CD4-positive, CD25-positive, alpha-beta regulatory T cell (primary cell): Measurements from ENCODE around the gene PDK1. TPM values are rescaled to one million over a fixed set of nuclear protein-coding genes. Genes with fewer than 3 reads are reported as not detected.

Experiments used
- ATAC-seq, 2 donors: fragments of 150-1000 bp; cut with Tn5 transposase; one replicate each; pipeline ENCODE4 v1.10.0; 2021; ENCODE audit warnings: low read depth in 2 of 2, moderate number of reproducible peaks in 2 of 2, moderate library complexity in 1 of 2
- DNase-seq, 3 donors: peaks; one replicate each; pipeline versions ENCODE4 v3.0.0 to v3.0.0-alpha.2; 2012 to 2022; ENCODE audit warnings: mixed read lengths in 1 of 3
- H3K27ac ChIP-seq: one replicate; pipeline ENCODE4 v1.7.0; 2013; ENCODE audit warnings: mild to moderate bottlenecking, low read length; ENCODE audit not compliant: insufficient read depth, poor library complexity, severe bottlenecking
- H3K27me3 ChIP-seq: one replicate; pipeline ENCODE4 v1.7.0; 2013; ENCODE audit warnings: low read length; ENCODE audit not compliant: control insufficient read depth, insufficient read depth
- H3K36me3 ChIP-seq: one replicate; pipeline ENCODE4 v1.7.0; 2013; ENCODE audit warnings: mild to moderate bottlenecking, low read length, moderate library complexity; ENCODE audit not compliant: control insufficient read depth, insufficient read depth
- H3K4me1 ChIP-seq: 2 replicates; pipeline ENCODE4 v1.7.0; 2013; ENCODE audit warnings: mild to moderate bottlenecking, low read length; ENCODE audit not compliant: insufficient read depth, control insufficient read depth, poor library complexity, severe bottlenecking
- H3K4me3 ChIP-seq: one replicate; pipeline ENCODE4 v1.7.0; 2013; ENCODE audit warnings: low read depth, mild to moderate bottlenecking, low read length, moderate library complexity
- H3K9me3 ChIP-seq, 2 experiments: 1 replicate in 1 of 2; 2 replicates in 1 of 2; pipeline ENCODE4 v1.7.0; 2013; ENCODE audit warnings: low read length in 2 of 2, mild to moderate bottlenecking in 1 of 2, moderate library complexity in 1 of 2; ENCODE audit not compliant: control insufficient read depth in 2 of 2
- H3K27ac Mint-ChIP-seq, 3 donors: one replicate each; pipeline ENCODE4 v1.8.0; 2020 to 2022; ENCODE audit warnings: mild to moderate bottlenecking in 3 of 3, mixed read lengths in 3 of 3, moderate library complexity in 2 of 3
- H3K27me3 Mint-ChIP-seq: one replicate; pipeline ENCODE4 v1.8.0; 2022; ENCODE audit warnings: mild to moderate bottlenecking, mixed read lengths
- H3K36me3 Mint-ChIP-seq: one replicate; pipeline ENCODE4 v1.8.0; 2020; ENCODE audit warnings: mixed read lengths
- H3K4me1 Mint-ChIP-seq, 4 donors: one replicate each; pipeline ENCODE4 v1.8.0; 2020 to 2022; ENCODE audit warnings: mixed read lengths in 4 of 4, mild to moderate bottlenecking in 1 of 4
- H3K4me3 Mint-ChIP-seq, 4 donors: one replicate each; pipeline ENCODE4 v1.8.0; 2020 to 2022; ENCODE audit warnings: mild to moderate bottlenecking in 4 of 4, mixed read lengths in 4 of 4, moderate library complexity in 3 of 4
- H3K9me3 Mint-ChIP-seq, 7 donors: one replicate each; pipeline ENCODE4 v1.8.0; 2020 to 2022; ENCODE audit warnings: mixed read lengths in 7 of 7, mild to moderate bottlenecking in 3 of 7, moderate library complexity in 2 of 7
- polyA plus RNA-seq, 4 donors: library from polyadenylated mRNA; unstranded; fragments of 300-500 nt; fragmentation: Illumina TruSeq; gene quantifications; one replicate each; pipeline ENCODE4 v1.2.3, GENCODE V29; 2021
- total RNA-seq: library from RNA; stranded (reverse); gene quantifications from one replicate; pipeline ENCODE4 v1.2.3, GENCODE V29; 2022

Gene PDK1
- total and polyA plus RNA-seq, 5 donors from 2014 or later, result 41.0 to 58.5 (median 53.0) TPM

DNA sequence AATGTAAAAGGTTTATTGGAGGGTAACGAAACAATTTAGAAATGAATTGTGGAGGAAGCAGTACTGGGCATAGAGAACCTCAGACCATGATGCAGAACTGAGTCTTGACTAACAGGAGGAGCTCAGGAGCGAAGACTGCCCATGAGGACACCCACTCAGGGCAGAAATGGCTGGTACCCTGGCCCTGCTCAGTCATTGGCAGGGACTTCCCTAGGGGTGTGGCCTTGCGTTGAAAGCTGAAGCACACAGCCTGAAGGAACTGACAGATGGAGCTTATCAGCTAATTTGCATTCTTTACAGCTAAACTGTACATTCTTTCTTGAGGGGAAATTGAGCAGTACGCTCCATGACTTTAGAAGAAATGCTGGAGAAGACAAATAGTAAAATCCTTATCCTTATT is 57.1 kb downstream of the PDK1 start:
- Mint-ChIP-seq H3K36me3 (peaks cover 23% of the 10 kb centered on the region), H3K27me3 (no peaks in the 10 kb centered on the region), H3K4me3 (no peak overlapping the region), H3K27ac (peak overlapping the region in 1 of 3 donors; percentile 65), H3K4me1 (peaks cover 0 to 9% (median 3%) of the 10 kb centered on the region in 4 donors), H3K9me3 (no peaks in the 10 kb centered on the region)
- no peak for DNase-seq
- ATAC-seq, result no peak
- Histone ChIP-seq H3K36me3 (peaks cover 26% of the 10 kb centered on the region), H3K4me1 (no peaks in the 10 kb centered on the region), H3K4me3 (no peak overlapping the region), H3K27ac (no peak overlapping the region), H3K9me3 (no peaks in the 10 kb centered on the region), H3K27me3 (no peaks in the 10 kb centered on the region)

GRCh38 chr2:172613615-172614231 is 57.8 kb downstream of the PDK1 start:
- Mint-ChIP-seq H3K27ac (peak overlapping the region in 1 of 3 donors; percentile 65), H3K27me3 (no peaks in the 10 kb centered on the region), H3K36me3 (peaks cover 19% of the 10 kb centered on the region), H3K4me3 (no peak overlapping the region), H3K9me3 (no peaks in the 10 kb centered on the region), H3K4me1 (peaks cover 0 to 9% (median 3%) of the 10 kb centered on the region in 4 donors)
- Histone ChIP-seq H3K4me1 (no peaks in the 10 kb centered on the region), H3K27me3 (no peaks in the 10 kb centered on the region), H3K4me3 (no peak overlapping the region), H3K9me3 (no peaks in the 10 kb centered on the region), H3K27ac (no peak overlapping the region), H3K36me3 (peaks cover 22% of the 10 kb centered on the region)
- DNase-seq (no peak), ATAC-seq (no peak)

- Mint-ChIP-seq H3K4me3 (no peak overlapping the region), H3K27ac (peak overlapping the region in 1 of 3 donors; percentile 71), H3K36me3 (peaks cover 19% of the 10 kb centered on the region), H3K4me1 (peaks cover 0 to 13% (median 5%) of the 10 kb centered on the region in 4 donors), H3K9me3 (no peaks in the 10 kb centered on the region), H3K27me3 (no peaks in the 10 kb centered on the region)
- Histone ChIP-seq H3K36me3 (peaks cover 14% of the 10 kb centered on the region), H3K4me1 (no peaks in the 10 kb centered on the region), H3K9me3 (no peaks in the 10 kb centered on the region), H3K27me3 (no peaks in the 10 kb centered on the region), H3K4me3 (no peak overlapping the region), H3K27ac (no peak overlapping the region)
- ATAC-seq (peak in 1 of 2 donors; percentile 20), DNase-seq (no peak)
Observed at GRCh38 chr2:172614932-172615331, 59.0 kb downstream of the PDK1 start.

DNA sequence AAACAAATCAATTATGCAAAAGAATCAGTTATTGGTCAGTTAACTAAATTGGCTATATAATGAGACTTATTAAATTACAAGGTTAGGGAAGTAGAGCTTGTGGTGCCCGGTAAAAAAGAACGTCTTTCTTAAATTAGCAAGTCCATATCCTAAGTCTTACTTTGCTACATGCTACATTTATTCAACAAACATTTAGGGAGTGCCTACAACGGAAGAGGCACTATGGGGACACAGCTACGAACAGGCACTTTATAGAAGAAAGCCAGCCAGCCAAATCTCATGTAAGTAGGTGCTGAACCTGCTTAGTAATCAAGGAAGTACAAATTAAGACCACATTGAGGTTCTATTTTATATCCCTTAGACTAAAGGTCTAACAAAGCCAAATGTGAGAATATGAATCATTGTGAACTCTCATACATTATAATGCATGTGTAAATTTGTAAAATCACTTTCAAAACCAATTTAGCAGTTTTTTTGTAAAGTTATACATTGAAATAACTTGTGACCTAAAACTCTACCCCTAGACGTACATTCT is 59.9 kb downstream of the PDK1 start:
- Mint-ChIP-seq H3K27ac (no peak overlapping the region), H3K4me3 (no peak overlapping the region), H3K9me3 (no peaks in the 10 kb centered on the region), H3K27me3 (no peaks in the 10 kb centered on the region), H3K4me1 (peaks cover 0 to 13% (median 5%) of the 10 kb centered on the region in 4 donors), H3K36me3 (peaks cover 19% of the 10 kb centered on the region)
- no peaks in the 10 kb centered on the region for H3K4me1 ChIP-seq
- peaks cover 14% of the 10 kb centered on the region for H3K36me3 ChIP-seq
- no peaks in the 10 kb centered on the region for H3K27me3 ChIP-seq
- no peak overlapping the region for H3K27ac ChIP-seq
- no peaks in the 10 kb centered on the region for H3K9me3 ChIP-seq
- ATAC-seq, result no peak
- no peak overlapping the region for H3K4me3 ChIP-seq
- DNase-seq, result no peak

DNA sequence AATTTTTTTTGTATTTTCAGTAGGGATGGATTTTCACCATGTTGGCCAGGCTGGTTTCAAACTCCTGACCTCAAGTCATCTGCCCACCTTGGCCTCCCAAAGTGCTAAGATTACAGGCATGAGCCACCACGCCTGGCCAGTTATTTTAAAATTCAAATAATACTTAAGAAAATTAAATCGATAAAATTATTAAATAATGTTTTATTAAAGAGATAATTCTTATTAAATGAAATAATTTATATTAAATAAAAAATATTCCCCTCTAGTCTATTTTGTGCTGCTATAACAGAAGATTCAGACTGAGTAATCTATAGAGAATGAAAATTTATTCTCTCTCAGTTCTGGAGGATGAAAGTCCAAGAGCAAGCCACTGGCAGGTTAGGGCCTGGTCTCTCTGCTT is 61.2 kb downstream of the PDK1 start:
- H3K4me1 ChIP-seq, result no peaks in the 10 kb centered on the region
- no peak for DNase-seq
- H3K4me1 Mint-ChIP-seq, result peaks cover 0 to 12% (median under 1%) of the 10 kb centered on the region in 4 donors

GRCh38 chr2:172623249-172623965 is 67.5 kb downstream of the PDK1 start:
- Histone ChIP-seq H3K36me3 (peaks cover 14% of the 10 kb centered on the region), H3K9me3 (no peaks in the 10 kb centered on the region), H3K27ac (no peak overlapping the region), H3K4me3 (no peak overlapping the region), H3K27me3 (no peaks in the 10 kb centered on the region), H3K4me1 (no peaks in the 10 kb centered on the region)
- peaks cover 0 to 2% (median 0%) of the 10 kb centered on the region in 7 donors for H3K9me3 Mint-ChIP-seq
- no peak for ATAC-seq
- no peak overlapping the region for H3K4me3 Mint-ChIP-seq
- no peaks in the 10 kb centered on the region for H3K27me3 Mint-ChIP-seq
- H3K36me3 Mint-ChIP-seq, result peaks cover 34% of the 10 kb centered on the region
- DNase-seq, result no peak
- H3K4me1 Mint-ChIP-seq, result peaks cover 0 to 7% (median 2%) of the 10 kb centered on the region in 4 donors
- H3K27ac Mint-ChIP-seq, result no peak overlapping the region

More for the DNA sequence above, 61.2 kb downstream of the PDK1 start:
- Histone ChIP-seq H3K4me3 (no peak overlapping the region), H3K27me3 (no peaks in the 10 kb centered on the region), H3K9me3 (no peaks in the 10 kb centered on the region), H3K36me3 (peaks cover 14% of the 10 kb centered on the region), H3K27ac (no peak overlapping the region)
- Mint-ChIP-seq H3K36me3 (peaks cover 11% of the 10 kb centered on the region), H3K27me3 (no peaks in the 10 kb centered on the region), H3K9me3 (no peaks in the 10 kb centered on the region), H3K27ac (no peak overlapping the region), H3K4me3 (no peak overlapping the region)
- ATAC-seq, result no peak

- Mint-ChIP-seq H3K9me3 (peaks cover 0 to 3% (median 0%) of the 10 kb centered on the region in 7 donors), H3K36me3 (peaks cover 50% of the 10 kb centered on the region), H3K27me3 (no peaks in the 10 kb centered on the region), H3K4me1 (peaks cover 0 to 5% (median 0%) of the 10 kb centered on the region in 4 donors), H3K27ac (no peak overlapping the region), H3K4me3 (no peak overlapping the region)
- Histone ChIP-seq H3K27me3 (no peaks in the 10 kb centered on the region), H3K9me3 (no peaks in the 10 kb centered on the region), H3K27ac (no peak overlapping the region), H3K4me1 (no peaks in the 10 kb centered on the region), H3K36me3 (peaks cover 20% of the 10 kb centered on the region), H3K4me3 (no peak overlapping the region)
- no peak for DNase-seq
- no peak for ATAC-seq
Observed at GRCh38 chr2:172624996-172625395, 69.1 kb downstream of the PDK1 start.
